ENCODE results near the gene PELI1.

Gene PELI1

GRCh38 chr2:64175419-64176197 is 31.4 kb upstream of the PELI1 start:
- H2AFZ ChIP-seq (ENCODE audit: low read length, unreplicated experiment) = no peak overlapping the region
- H3K4me1 ChIP-seq (ENCODE audit: control insufficient read depth, insufficient read depth, low read length, unreplicated experiment) = no peaks in the 10 kb centered on the region
- H3K36me3 ChIP-seq (ENCODE audit: insufficient read depth, low read length) = no peaks in the 10 kb centered on the region
- no peaks in the 10 kb centered on the region for H3K79me2 ChIP-seq (ENCODE audit: control insufficient read depth, insufficient read depth, low read length, unreplicated experiment)
- H3K27me3 ChIP-seq (ENCODE audit: insufficient read depth, low read length) = peaks cover 5% of the 10 kb centered on the region; the same call in 1 of the 2 replicates
- no peak overlapping the region for H3K4me3 ChIP-seq (ENCODE audit: low read depth, low read length)
- H3K27ac ChIP-seq (ENCODE audit: low read depth, low read length) = no peak overlapping the region

DNA sequence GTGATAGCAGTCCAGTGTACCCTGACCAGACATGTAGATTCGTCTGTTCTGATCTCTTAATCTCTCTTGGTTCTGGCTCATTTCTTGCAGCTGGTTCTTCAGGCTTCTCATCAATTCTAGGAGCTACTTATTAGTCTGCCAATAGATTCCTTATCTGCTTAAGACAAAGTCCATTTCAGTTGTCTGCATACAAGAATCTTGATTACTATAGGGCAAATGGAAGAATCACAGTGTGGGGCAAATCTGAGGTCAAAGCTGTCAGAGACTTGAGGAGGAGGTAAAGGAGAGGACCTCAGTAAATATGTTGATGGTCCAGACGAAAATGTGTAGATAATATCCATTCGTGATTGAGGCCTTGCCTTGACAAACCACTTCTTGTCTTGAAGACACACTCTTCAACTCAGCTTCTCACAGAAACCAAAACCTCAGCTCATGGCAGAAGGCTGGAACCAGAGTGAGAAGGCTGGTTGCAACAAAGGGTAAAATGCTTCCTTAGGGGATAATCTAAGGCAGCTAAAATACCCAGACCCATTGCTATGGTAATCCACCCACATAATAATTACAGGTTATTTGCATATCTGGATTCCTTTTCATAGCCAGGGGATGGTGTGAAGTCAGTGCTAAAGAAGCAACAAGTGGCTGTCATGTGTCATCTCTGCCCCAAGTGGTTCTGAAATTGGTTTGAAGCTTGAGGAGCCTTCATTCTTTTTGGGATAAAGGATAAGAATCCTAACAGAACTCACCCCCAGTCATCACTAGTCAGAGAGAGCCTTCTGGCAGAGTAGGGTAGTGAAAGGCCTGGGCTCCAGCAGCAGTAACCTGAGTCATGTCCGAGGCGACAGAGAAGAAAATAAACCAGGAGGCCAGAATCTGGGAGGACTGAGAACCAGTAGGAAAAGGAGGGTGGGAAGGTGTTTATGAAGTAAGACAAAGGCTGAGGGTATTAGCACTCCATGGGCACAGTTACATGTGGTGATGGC is 29.2 kb upstream of the PELI1 start:
- Histone ChIP-seq H3K36me3 (ENCODE audit: insufficient read depth, low read length) (no peaks in the 10 kb centered on the region), H3K27me3 (ENCODE audit: insufficient read depth, low read length) (peaks cover 5% of the 10 kb centered on the region; the same call in 1 of the 2 replicates), H3K27ac (ENCODE audit: low read depth, low read length) (no peak overlapping the region), H3K4me1 (ENCODE audit: control insufficient read depth, insufficient read depth, low read length, unreplicated experiment) (no peaks in the 10 kb centered on the region), H2AFZ (ENCODE audit: low read length, unreplicated experiment) (no peak overlapping the region), H3K79me2 (ENCODE audit: control insufficient read depth, insufficient read depth, low read length, unreplicated experiment) (no peaks in the 10 kb centered on the region), H3K4me3 (ENCODE audit: low read depth, low read length) (no peak overlapping the region)

DNA sequence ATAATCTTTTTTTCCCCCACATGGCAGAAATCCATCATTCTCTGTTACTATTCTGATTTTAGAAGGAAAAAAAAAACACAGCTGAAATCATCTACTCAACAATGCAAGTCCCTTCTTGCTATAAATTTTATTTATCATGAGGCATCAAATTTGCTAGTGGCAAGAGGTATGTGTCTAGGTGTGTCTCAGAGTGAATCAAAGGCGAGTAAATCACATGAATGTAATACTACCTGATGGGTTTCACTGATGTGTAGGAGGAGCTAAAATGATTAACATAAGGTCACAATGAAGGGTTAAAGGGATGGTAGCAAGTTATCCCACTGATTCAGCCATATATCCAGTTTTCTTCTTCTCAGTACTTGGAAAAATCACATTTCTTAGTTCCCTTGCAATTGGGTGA is 24.5 kb upstream of the PELI1 start:
- no peak overlapping the region for H3K4me3 ChIP-seq (ENCODE audit: low read depth, low read length)
- H2AFZ ChIP-seq (ENCODE audit: low read length, unreplicated experiment) = no peak overlapping the region
- no peaks in the 10 kb centered on the region for H3K27me3 ChIP-seq (ENCODE audit: insufficient read depth, low read length)
- no peaks in the 10 kb centered on the region for H3K36me3 ChIP-seq (ENCODE audit: insufficient read depth, low read length)
- no peaks in the 10 kb centered on the region for H3K79me2 ChIP-seq (ENCODE audit: control insufficient read depth, insufficient read depth, low read length, unreplicated experiment)
- H3K27ac ChIP-seq (ENCODE audit: low read depth, low read length) = no peak overlapping the region
- no peaks in the 10 kb centered on the region for H3K4me1 ChIP-seq (ENCODE audit: control insufficient read depth, insufficient read depth, low read length, unreplicated experiment)

GRCh38 chr2:64168201-64168600 is 24.0 kb upstream of the PELI1 start:
- no peak overlapping the region for H3K4me3 ChIP-seq (ENCODE audit: low read depth, low read length)
- no peak overlapping the region for H2AFZ ChIP-seq (ENCODE audit: low read length, unreplicated experiment)
- no peak overlapping the region for H3K27ac ChIP-seq (ENCODE audit: low read depth, low read length)
- no peaks in the 10 kb centered on the region for H3K4me1 ChIP-seq (ENCODE audit: control insufficient read depth, insufficient read depth, low read length, unreplicated experiment)
- H3K36me3 ChIP-seq (ENCODE audit: insufficient read depth, low read length) = no peaks in the 10 kb centered on the region
- H3K79me2 ChIP-seq (ENCODE audit: control insufficient read depth, insufficient read depth, low read length, unreplicated experiment) = no peaks in the 10 kb centered on the region
- no peaks in the 10 kb centered on the region for H3K27me3 ChIP-seq (ENCODE audit: insufficient read depth, low read length)

DNA sequence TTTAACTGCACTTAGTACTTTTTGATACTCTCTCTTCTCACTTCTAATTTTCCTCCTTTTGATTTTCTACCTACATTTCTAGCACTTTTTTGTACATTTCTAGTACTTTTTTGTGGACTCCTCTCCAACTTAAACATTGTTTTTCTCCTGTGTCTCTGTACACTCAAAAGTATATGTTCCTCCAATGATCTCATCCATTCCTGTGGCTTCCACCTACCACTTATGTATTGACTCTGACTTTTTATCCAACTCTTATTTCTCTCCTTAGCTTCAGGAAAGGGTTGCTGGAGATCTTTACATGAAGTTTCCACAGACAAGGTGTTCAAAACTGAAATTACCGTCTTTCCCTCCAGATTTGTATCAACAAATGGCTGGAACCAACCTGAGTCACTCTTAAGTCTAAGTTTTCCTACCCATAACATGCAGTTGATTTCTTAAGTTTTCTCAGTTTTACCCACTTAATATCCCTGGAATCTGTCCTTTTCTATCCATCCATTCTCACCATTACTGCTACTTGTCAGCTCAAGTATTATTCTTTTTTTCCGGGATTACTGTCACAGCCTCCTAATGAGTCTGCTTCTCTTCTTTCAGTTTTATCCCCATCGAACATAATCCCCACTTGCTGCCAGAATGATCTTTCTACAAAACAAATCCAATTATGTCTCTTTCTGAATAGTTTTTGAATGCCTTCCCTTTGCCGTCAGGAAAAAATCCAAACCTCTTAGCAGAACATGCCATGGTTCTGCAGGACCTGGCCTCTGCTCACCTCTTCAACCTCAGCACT is 22.6 kb upstream of the PELI1 start:
- no peaks in the 10 kb centered on the region for H3K27me3 ChIP-seq (ENCODE audit: insufficient read depth, low read length)
- no peaks in the 10 kb centered on the region for H3K36me3 ChIP-seq (ENCODE audit: insufficient read depth, low read length)
- no peaks in the 10 kb centered on the region for H3K4me1 ChIP-seq (ENCODE audit: control insufficient read depth, insufficient read depth, low read length, unreplicated experiment)
- no peaks in the 10 kb centered on the region for H3K79me2 ChIP-seq (ENCODE audit: control insufficient read depth, insufficient read depth, low read length, unreplicated experiment)
- no peak overlapping the region for H3K27ac ChIP-seq (ENCODE audit: low read depth, low read length)
- no peak overlapping the region for H2AFZ ChIP-seq (ENCODE audit: low read length, unreplicated experiment)
- no peak overlapping the region for H3K4me3 ChIP-seq (ENCODE audit: low read depth, low read length)

GRCh38 chr2:64166212-64166611 is 22.0 kb upstream of the PELI1 start:
- Histone ChIP-seq H3K4me3 (ENCODE audit: low read depth, low read length) (no peak overlapping the region), H3K79me2 (ENCODE audit: control insufficient read depth, insufficient read depth, low read length, unreplicated experiment) (no peaks in the 10 kb centered on the region), H3K36me3 (ENCODE audit: insufficient read depth, low read length) (no peaks in the 10 kb centered on the region), H3K27me3 (ENCODE audit: insufficient read depth, low read length) (no peaks in the 10 kb centered on the region), H2AFZ (ENCODE audit: low read length, unreplicated experiment) (no peak overlapping the region), H3K4me1 (ENCODE audit: control insufficient read depth, insufficient read depth, low read length, unreplicated experiment) (no peaks in the 10 kb centered on the region), H3K27ac (ENCODE audit: low read depth, low read length) (no peak overlapping the region)

- Histone ChIP-seq H3K27ac (ENCODE audit: low read depth, low read length) (no peak overlapping the region), H3K79me2 (ENCODE audit: control insufficient read depth, insufficient read depth, low read length, unreplicated experiment) (no peaks in the 10 kb centered on the region), H3K36me3 (ENCODE audit: insufficient read depth, low read length) (no peaks in the 10 kb centered on the region), H2AFZ (ENCODE audit: low read length, unreplicated experiment) (no peak overlapping the region), H3K27me3 (ENCODE audit: insufficient read depth, low read length) (no peaks in the 10 kb centered on the region), H3K4me3 (ENCODE audit: low read depth, low read length) (no peak overlapping the region), H3K4me1 (ENCODE audit: control insufficient read depth, insufficient read depth, low read length, unreplicated experiment) (no peaks in the 10 kb centered on the region)
These were observed 21.5 kb upstream of the PELI1 start for GRCh38 chr2:64165706-64166105.

DNA sequence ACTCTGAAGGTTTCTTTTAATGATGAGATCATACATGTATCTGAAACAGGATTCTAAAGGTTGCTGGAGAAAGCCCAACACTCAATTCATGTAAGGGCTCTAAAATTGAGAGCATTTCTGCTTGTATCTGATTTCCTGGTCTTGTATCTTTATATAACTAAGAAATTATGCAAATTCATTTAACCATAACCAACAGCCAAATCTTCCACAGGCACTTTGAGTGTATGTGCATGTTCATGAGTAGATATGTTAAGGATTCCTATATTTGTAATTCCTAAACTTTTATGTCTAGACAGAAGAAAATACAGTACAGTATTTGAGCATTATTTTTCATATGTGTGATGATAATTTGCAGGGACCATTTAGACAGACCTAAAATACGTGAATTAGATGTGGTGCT is 20.4 kb upstream of the PELI1 start:
- H3K36me3 ChIP-seq (ENCODE audit: insufficient read depth, low read length) = no peaks in the 10 kb centered on the region
- no peaks in the 10 kb centered on the region for H3K4me1 ChIP-seq (ENCODE audit: control insufficient read depth, insufficient read depth, low read length, unreplicated experiment)
- no peak overlapping the region for H2AFZ ChIP-seq (ENCODE audit: low read length, unreplicated experiment)
- no peak overlapping the region for H3K27ac ChIP-seq (ENCODE audit: low read depth, low read length)
- H3K79me2 ChIP-seq (ENCODE audit: control insufficient read depth, insufficient read depth, low read length, unreplicated experiment) = no peaks in the 10 kb centered on the region
- H3K4me3 ChIP-seq (ENCODE audit: low read depth, low read length) = no peak overlapping the region
- H3K27me3 ChIP-seq (ENCODE audit: insufficient read depth, low read length) = no peaks in the 10 kb centered on the region

DNA sequence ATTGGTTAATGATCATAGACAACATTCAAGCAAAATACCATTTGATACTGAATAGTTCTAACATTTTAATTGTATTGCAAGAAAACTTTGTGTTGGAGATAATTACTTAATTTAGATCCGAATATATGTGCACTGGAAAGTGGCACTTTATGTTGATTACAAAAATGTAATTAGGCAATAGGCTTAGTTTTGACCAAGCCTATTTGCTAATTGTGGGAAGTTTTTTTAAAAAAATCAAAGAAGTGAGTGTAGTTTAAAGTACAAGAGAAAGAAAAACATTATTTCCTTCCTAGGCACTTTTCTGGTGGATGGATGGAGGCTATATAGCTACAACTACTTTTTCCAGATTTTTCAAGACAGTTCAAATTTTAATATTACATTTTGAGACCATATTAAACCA is 18.3 kb upstream of the PELI1 start:
- no peaks in the 10 kb centered on the region for H3K79me2 ChIP-seq (ENCODE audit: control insufficient read depth, insufficient read depth, low read length, unreplicated experiment)
- no peaks in the 10 kb centered on the region for H3K27me3 ChIP-seq (ENCODE audit: insufficient read depth, low read length)
- H2AFZ ChIP-seq (ENCODE audit: low read length, unreplicated experiment) = no peak overlapping the region
- H3K4me1 ChIP-seq (ENCODE audit: control insufficient read depth, insufficient read depth, low read length, unreplicated experiment) = peaks cover 4% of the 10 kb centered on the region
- H3K4me3 ChIP-seq (ENCODE audit: low read depth, low read length) = no peak overlapping the region
- H3K36me3 ChIP-seq (ENCODE audit: insufficient read depth, low read length) = no peaks in the 10 kb centered on the region
- no peak overlapping the region for H3K27ac ChIP-seq (ENCODE audit: low read depth, low read length)

DNA sequence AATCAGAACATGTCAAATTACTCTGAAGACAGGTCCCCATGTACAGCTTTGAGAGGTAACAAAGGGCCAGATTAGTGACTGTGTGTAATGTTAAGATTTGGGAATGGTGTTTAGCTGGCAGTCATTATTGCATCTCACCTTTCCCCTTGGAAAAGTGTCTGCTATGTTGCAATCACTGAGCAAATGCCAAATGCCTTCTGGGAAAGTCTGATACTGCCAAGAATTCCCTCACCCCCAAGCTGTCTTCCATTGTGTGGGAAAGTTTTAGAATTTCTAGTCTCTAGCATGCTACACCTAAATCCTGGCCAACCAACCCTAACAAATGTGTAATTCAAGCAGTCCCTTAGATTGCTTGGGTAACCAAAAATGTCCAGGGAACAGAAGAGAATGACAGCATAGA is 13.6 kb upstream of the PELI1 start:
- H2AFZ ChIP-seq (ENCODE audit: low read length, unreplicated experiment) = no peak overlapping the region
- H3K36me3 ChIP-seq (ENCODE audit: insufficient read depth, low read length) = no peaks in the 10 kb centered on the region
- no peak overlapping the region for H3K4me3 ChIP-seq (ENCODE audit: low read depth, low read length)
- peaks cover 4% of the 10 kb centered on the region for H3K4me1 ChIP-seq (ENCODE audit: control insufficient read depth, insufficient read depth, low read length, unreplicated experiment)
- H3K27ac ChIP-seq (ENCODE audit: low read depth, low read length) = no peak overlapping the region
- no peaks in the 10 kb centered on the region for H3K79me2 ChIP-seq (ENCODE audit: control insufficient read depth, insufficient read depth, low read length, unreplicated experiment)
- H3K27me3 ChIP-seq (ENCODE audit: insufficient read depth, low read length) = no peaks in the 10 kb centered on the region
